ENCODE results near the gene CFAP69.
"Not testable (repeated sequence)": the region's sequence is repeated elsewhere in the genome, so short reads cannot be mapped to it uniquely, and the experiment has no call there.

The CFAP69 gene

GRCh38 chr7:90346336-90347125 is 101.6 kb downstream of the CFAP69 start, which contains the start of gene GTPBP10:
Gene GTPBP10 (plus strand): TSS chr7:90346716. CDS start chr7:90346742, 26 bp downstream.
- DNase-seq = peak; percentile 87 to 90

DNA sequence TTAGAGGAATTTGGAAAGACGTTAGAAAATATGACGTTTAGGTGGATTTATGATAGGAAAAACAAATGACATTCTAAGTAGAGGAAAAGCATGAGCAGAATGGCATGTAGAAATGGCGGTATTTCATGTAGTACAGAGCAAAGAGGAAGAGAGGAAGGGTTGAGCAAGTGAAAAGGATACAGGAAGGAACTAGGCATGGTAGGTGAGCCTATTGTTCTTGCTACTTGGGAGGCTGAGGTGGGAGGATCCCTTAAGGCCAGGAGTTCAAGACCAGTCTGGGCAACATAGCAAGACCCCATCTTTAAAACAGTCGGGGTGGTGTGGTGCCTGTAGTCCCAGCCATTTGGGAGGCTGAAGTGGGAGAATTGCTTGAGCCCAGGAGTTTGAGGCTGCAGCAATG is 102.8 kb downstream of the CFAP69 start:
- no peak for DNase-seq

DNA sequence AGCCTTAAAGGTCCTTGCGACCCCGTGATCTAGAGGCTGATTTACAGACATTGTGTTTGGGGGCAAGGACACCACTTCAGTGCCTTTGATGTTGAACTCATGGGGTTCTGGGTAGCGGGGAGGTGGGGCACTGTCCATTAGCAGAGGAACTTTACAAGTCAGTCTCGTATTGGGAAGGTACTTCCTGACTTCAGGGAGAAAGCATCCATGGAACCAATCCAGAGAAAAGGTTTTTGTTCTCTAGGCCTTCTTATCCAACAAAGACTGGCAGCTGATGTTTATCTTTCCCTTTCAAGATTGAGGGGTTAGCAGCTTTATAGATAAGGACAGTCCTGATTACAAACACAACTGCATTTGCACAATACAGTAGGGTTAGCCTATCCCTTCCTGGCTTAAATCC is 104.3 kb downstream of the CFAP69 start:
- no peak for DNase-seq

- not testable (repeated sequence) for DNase-seq
Measured at GRCh38 chr7:90350032-90350431, 105.1 kb downstream of the CFAP69 start.

DNA sequence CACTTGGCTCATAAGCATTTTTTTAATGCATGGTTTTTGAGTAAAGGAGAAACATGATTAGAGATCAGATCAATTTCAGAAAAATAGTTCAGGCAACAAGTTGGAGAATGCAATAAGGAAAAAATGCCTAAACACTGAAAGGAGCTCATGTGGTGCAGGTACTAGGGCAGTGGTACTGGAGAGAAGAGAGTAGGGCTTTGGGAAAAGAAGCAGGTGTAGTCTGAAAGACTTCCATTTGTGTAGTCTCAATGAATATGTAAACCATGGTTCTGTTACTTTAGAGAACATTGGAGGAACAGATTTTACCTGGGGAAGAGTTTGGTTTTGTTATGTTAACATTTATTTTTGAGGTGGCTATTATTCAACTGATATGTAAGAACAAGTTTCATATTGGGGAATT is 107.0 kb downstream of the CFAP69 start:
- DNase-seq = no peak

Measured in bone marrow (tissue), 2 donors.